Body of pancreas (tissue), 4 donors: ENCODE results near the gene POU5F2. TPM values are rescaled to one million over a fixed set of nuclear protein-coding genes. Genes with fewer than 3 reads are reported as not detected.

ENCODE experiments used
- ATAC-seq: fragments of 150-250 bp; one replicate; pipeline ENCODE4 v1.9.1; 2016
- DNase-seq, 4 donors: peaks; one replicate each; pipeline ENCODE4 v3.0.0-alpha.2; 2019
- H3K27ac ChIP-seq, 4 donors: fragments of 200-600 bp; sonication (generic); 1 replicate in 3 of 4; 2 replicates in 1 of 4; pipeline versions ENCODE4 v1.5.1 to v1.6.1; 2016 to 2019; ENCODE audit warnings: mild to moderate bottlenecking in 1 of 4, mixed read lengths in 1 of 4, moderate library complexity in 1 of 4
- H3K27me3 ChIP-seq, 2 donors: fragments of 200-600 bp; sonication (generic); one replicate each; pipeline ENCODE4 v1.6.0; 2016; ENCODE audit warnings: mild to moderate bottlenecking in 1 of 2
- H3K36me3 ChIP-seq, 2 donors: fragments of 200-600 bp; sonication (generic); replicated peaks in 1 of 2; 2 replicates each; pipeline ENCODE4 v1.5.1; 2016; ENCODE audit warnings: low read depth in 2 of 2; ENCODE audit not compliant: insufficient read depth in 1 of 2
- H3K4me1 ChIP-seq: fragments of 200-600 bp; sonication (generic); one replicate; pipeline ENCODE4 v1.6.0; 2016
- H3K4me3 ChIP-seq, 2 donors: fragments of 200-600 bp; sonication (generic); 1 replicate in 1 of 2; 2 replicates in 1 of 2; pipeline ENCODE4 v1.5.1; 2016 to 2019
- H3K9me3 ChIP-seq, 3 donors: fragments of 200-600 bp; sonication (generic); 1 replicate in 2 of 3; 2 replicates in 1 of 3; pipeline ENCODE4 v1.5.1; 2016
- CTCF ChIP-seq, 7 experiments: fragments of 450-650 bp in 4 of 7; fragments of 200-600 bp in 3 of 7; sonication (generic) in 3 of 7; IDR thresholded peaks; one replicate each; pipeline ENCODE4 v1.5.1; 2016 to 2019; ENCODE audit warnings: antibody characterized with exemption in 7 of 7
- POLR2A ChIP-seq, 3 donors: fragments of 450-650 bp; IDR thresholded peaks; one replicate each; pipeline ENCODE4 v1.6.1; 2016; ENCODE audit warnings: antibody characterized with exemption in 3 of 3, mild to moderate bottlenecking in 2 of 3
- WGBS, 2 donors: methylation state at CpG; one replicate each; pipeline ENCODE4 v1.1.5; 2017; 5-methylcytosine and 5-hydroxymethylcytosine counted together
- intact Hi-C: fragments of 100-400 bp; cut with DNase I; formaldehyde crosslinking; loops from one replicate; pipeline ENCODE4 v1.15.1; 2023
- total RNA-seq, 2 donors: library from RNA; depleted of rRNA; stranded (reverse); fragments of >200 nt; gene quantifications; one replicate each; pipeline ENCODE4 v1.1.0, GENCODE V29; 2016

The POU5F2 gene
- total RNA-seq, 2 donors from 2014 or later, result 5.2 to 5.3 TPM

GRCh38 chr5:93785475-93785874 lies 44.1 kb upstream of the POU5F2 start:
- Histone ChIP-seq H3K9me3 (no peaks in the 10 kb centered on the region), H3K27me3 (no peaks in the 10 kb centered on the region), H3K4me1 (no peaks in the 10 kb centered on the region), H3K36me3 (peaks cover 0 to 2% of the 10 kb centered on the region in 2 donors), H3K4me3 (no peak overlapping the region), H3K27ac (no peak overlapping the region)
- DNase-seq (no peak), ATAC-seq (no peak)
- intact Hi-C loops, result loop anchor here (10.0 kb wide), 1 partner anchor 191 kb away; no protein-coding TSS in a partner anchor
- no peak for TF ChIP-seq POLR2A (IDR thresholded peaks at IDR 0.05)
- 96 to 97% methylated on average over 2 of the region's 2 CpGs for WGBS, 2 donors

GRCh38 chr5:93782978-93783377 lies 41.6 kb upstream of the POU5F2 start:
- no peak for DNase-seq
- ATAC-seq, result no peak
- no peak for TF ChIP-seq POLR2A (IDR thresholded peaks at IDR 0.05)
- TF ChIP-seq CTCF (IDR thresholded peaks at IDR 0.05), result no peak
- intact Hi-C loops, result loop anchor here (10.0 kb wide), 1 partner anchor 188 kb away; no protein-coding TSS in a partner anchor
- WGBS, 2 donors, result 71 to 83% methylated on average over 1 of the region's 1 CpG
- Histone ChIP-seq H3K4me1 (no peaks in the 10 kb centered on the region), H3K4me3 (no peak overlapping the region), H3K27me3 (no peaks in the 10 kb centered on the region), H3K36me3 (peaks cover 0 to 2% of the 10 kb centered on the region in 2 donors), H3K27ac (no peak overlapping the region), H3K9me3 (no peaks in the 10 kb centered on the region)

GRCh38 chr5:93777620-93778019 lies 36.2 kb upstream of the POU5F2 start:
- H3K4me3 ChIP-seq, result no peak overlapping the region
- H3K4me1 ChIP-seq, result no peaks in the 10 kb centered on the region
- 83% methylated on average over 3 of the region's 3 CpGs for WGBS, 2 donors
- no peak overlapping the region for H3K27ac ChIP-seq
- ATAC-seq (no peak), DNase-seq (no peak)
- H3K27me3 ChIP-seq, result no peaks in the 10 kb centered on the region
- TF ChIP-seq POLR2A (IDR thresholded peaks at IDR 0.05) (no peak), CTCF (IDR thresholded peaks at IDR 0.05) (no peak)
- H3K9me3 ChIP-seq, result no peaks in the 10 kb centered on the region
- H3K36me3 ChIP-seq, result peaks cover 3 to 8% of the 10 kb centered on the region in 2 donors
- intact Hi-C loops, result no loop called here

- WGBS, 2 donors, result 83 to 92% methylated on average over 5 of the region's 5 CpGs
- Histone ChIP-seq H3K27ac (no peak overlapping the region), H3K9me3 (peaks cover 0 to 8% (median 0%) of the 10 kb centered on the region in 3 donors), H3K27me3 (no peaks in the 10 kb centered on the region), H3K4me1 (no peaks in the 10 kb centered on the region), H3K36me3 (no peaks in the 10 kb centered on the region), H3K4me3 (no peak overlapping the region)
- TF ChIP-seq CTCF (IDR thresholded peaks at IDR 0.05) (no peak), POLR2A (IDR thresholded peaks at IDR 0.05) (no peak)
- ATAC-seq (no peak), DNase-seq (no peak)
- intact Hi-C loops, result no loop called here
Measured at GRCh38 chr5:93756372-93756771, 15.0 kb upstream of the POU5F2 start.

GRCh38 chr5:93755716-93756115 lies 14.3 kb upstream of the POU5F2 start:
- no peak overlapping the region for H3K4me3 ChIP-seq
- TF ChIP-seq POLR2A (IDR thresholded peaks at IDR 0.05), result no peak
- no peak for TF ChIP-seq CTCF (IDR thresholded peaks at IDR 0.05)
- DNase-seq (no peak), ATAC-seq (no peak)
- intact Hi-C loops, result no loop called here
- H3K27ac ChIP-seq, result no peak overlapping the region
- H3K4me1 ChIP-seq, result no peaks in the 10 kb centered on the region
- 92 to 93% methylated on average over 8 to 10 of the region's 10 CpGs for WGBS, 2 donors
- no peaks in the 10 kb centered on the region for H3K27me3 ChIP-seq
- H3K9me3 ChIP-seq, result peaks cover 0 to 8% (median 0%) of the 10 kb centered on the region in 3 donors
- H3K36me3 ChIP-seq, result no peaks in the 10 kb centered on the region
